A673 (cell line): ENCODE results near the gene REEP6. TPM values are rescaled to one million over a fixed set of nuclear protein-coding genes. Genes with fewer than 3 reads are reported as not detected.

Experiments used
- BruUV-seq: library from RNA; stranded (reverse); fragments of 400-500 nt; replicated peaks from 2 replicates; lab custom pipeline; 2021; lab: Mats Ljungman, UMichigan
- CTCF ChIA-PET: fragments of 300-600 bp; sonication (Branson Sonifier 250); formaldehyde crosslinking; loops from one replicate; lab custom pipeline; 2022; ENCODE audit warnings: antibody characterized with exemption; lab: Charles Lee
- POLR2A ChIA-PET: fragments of 300-600 bp; sonication (Branson Sonifier 250); formaldehyde crosslinking; loops from one replicate; lab custom pipeline; 2022; ENCODE audit warnings: antibody characterized with exemption; ENCODE audit not compliant: low non-redundant PET; lab: Charles Lee
- DNase-seq: peaks from one replicate; pipeline ENCODE4 v3.0.0-alpha.2; 2015; ENCODE audit warnings: low spot score
- H3K27ac ChIP-seq: fragments of 200-600 bp; sonication (generic); 2 replicates; pipeline ENCODE4 v1.5.1; 2016; ENCODE audit warnings: mixed run types, low read depth, mild to moderate bottlenecking, mixed read lengths, antibody characterized with exemption, low read length; ENCODE audit not compliant: poor library complexity, severe bottlenecking
- H3K27me3 ChIP-seq: fragments of 200-600 bp; sonication (generic); replicated peaks from 2 replicates; pipeline ENCODE4 v1.6.1; 2017; ENCODE audit warnings: mixed run types, low read depth, mild to moderate bottlenecking, mixed read lengths, antibody characterized with exemption, low read length; ENCODE audit not compliant: insufficient read depth, poor library complexity
- H3K36me3 ChIP-seq: fragments of 200-600 bp; sonication (generic); 2 replicates; pipeline ENCODE4 v1.6.1; 2016; ENCODE audit warnings: mixed run types, mild to moderate bottlenecking, mixed read lengths, antibody characterized with exemption, low read length; ENCODE audit not compliant: insufficient read depth, poor library complexity, severe bottlenecking
- H3K4me1 ChIP-seq: fragments of 200-600 bp; sonication (generic); 2 replicates; pipeline ENCODE4 v1.6.1; 2017; ENCODE audit warnings: mixed run types, mild to moderate bottlenecking, mixed read lengths, antibody characterized with exemption, low read length; ENCODE audit not compliant: insufficient read depth, poor library complexity, severe bottlenecking
- H3K4me3 ChIP-seq: fragments of 200-600 bp; sonication (generic); 2 replicates; pipeline ENCODE4 v1.5.1; 2016; ENCODE audit warnings: low read depth, mixed run types, mild to moderate bottlenecking, mixed read lengths, low read length; ENCODE audit not compliant: poor library complexity, severe bottlenecking
- H3K9me3 ChIP-seq: fragments of 200-600 bp; sonication (generic); 2 replicates; pipeline ENCODE4 v1.6.1; 2016; ENCODE audit warnings: mixed run types, low read depth, mild to moderate bottlenecking, mixed read lengths, antibody characterized with exemption, low read length; ENCODE audit not compliant: poor library complexity, severe bottlenecking
- CTCF ChIP-seq: fragments of 300-800, 200-600 bp; sonication (generic); conservative IDR thresholded peaks from 2 replicates; pipeline ENCODE4 v1.5.1; 2017; ENCODE audit warnings: low read depth, mild to moderate bottlenecking, antibody characterized with exemption, low read length, moderate library complexity, mixed read lengths
- EZH2 ChIP-seq: fragments of 200-600 bp; sonication (generic); IDR thresholded peaks from 2 replicates; pipeline ENCODE4 v1.6.1; 2017; ENCODE audit warnings: borderline replicate concordance, low read depth, mild to moderate bottlenecking, mixed read lengths, antibody characterized with exemption, low read length; ENCODE audit not compliant: poor library complexity, severe bottlenecking
- intact Hi-C: fragments of 100-400 bp; cut with micrococcal nuclease; formaldehyde crosslinking; loops from one replicate; pipeline ENCODE4 v1.10.0; 2022; ENCODE audit not compliant: unreplicated experiment
- total RNA-seq: library from RNA; stranded (reverse); gene quantifications from 2 replicates; pipeline ENCODE4 v1.2.3, GENCODE V29; 2021

Gene REEP6
- total RNA-seq, 1 experiment from 2014 or later, result 4.7 TPM

GRCh38 chr19:1467215-1467489 is 23.8 kb upstream of the REEP6 start:
- peaks cover 24% of the 10 kb centered on the region for H3K4me1 ChIP-seq
- intact Hi-C loops, result no loop called here
- TF ChIP-seq EZH2 (no peak), CTCF (no peak)
- no peaks in the 10 kb centered on the region for H3K9me3 ChIP-seq
- peaks cover 63% of the 10 kb centered on the region for H3K27me3 ChIP-seq
- no TSS peak for BruUV-seq
- ChIA-PET CTCF (interaction anchor here (1.4 kb wide), 1 partner anchor 359 kb away, joined by 4 read pairs; no protein-coding TSS in a partner anchor), POLR2A (no interaction called here)
- H3K4me3 ChIP-seq, result no peak overlapping the region
- no peak for DNase-seq
- H3K36me3 ChIP-seq, result no peaks in the 10 kb centered on the region
- H3K27ac ChIP-seq, result no peak overlapping the region

- POLR2A ChIA-PET, result no interaction called here
- H3K27me3 ChIP-seq, result peaks cover 65% of the 10 kb centered on the region
- DNase-seq, result no peak
Measured at GRCh38 chr19:1467490-1468273, 23.3 kb upstream of the REEP6 start.

GRCh38 chr19:1468274-1468820 is 22.6 kb upstream of the REEP6 start:
- CTCF ChIA-PET, result no interaction called here

More at GRCh38 chr19:1467490-1468273, 23.3 kb upstream of the REEP6 start:
- Histone ChIP-seq H3K36me3 (no peaks in the 10 kb centered on the region), H3K4me3 (no peak overlapping the region), H3K27ac (no peak overlapping the region), H3K4me1 (peaks cover 24% of the 10 kb centered on the region), H3K9me3 (no peaks in the 10 kb centered on the region)
- TF ChIP-seq CTCF (no peak), EZH2 (peak; percentile 71)
- CTCF ChIA-PET, result no interaction called here
- intact Hi-C loops, result no loop called here
- BruUV-seq, result no TSS peak

More at GRCh38 chr19:1468274-1468820, 22.6 kb upstream of the REEP6 start:
- POLR2A ChIA-PET, result no interaction called here
- DNase-seq, result no peak
- H3K4me3 ChIP-seq, result no peak overlapping the region
- H3K9me3 ChIP-seq, result no peaks in the 10 kb centered on the region
- H3K27ac ChIP-seq, result no peak overlapping the region
- peaks cover 24% of the 10 kb centered on the region for H3K4me1 ChIP-seq
- H3K36me3 ChIP-seq, result no peaks in the 10 kb centered on the region
- peaks cover 65% of the 10 kb centered on the region for H3K27me3 ChIP-seq
- intact Hi-C loops, result no loop called here
- no TSS peak for BruUV-seq
- no peak for TF ChIP-seq CTCF
- peak; percentile 72 for TF ChIP-seq EZH2
